ES-I3 (cell line): ENCODE results near the gene STPG4.
"Not testable (repeated sequence)": the region's sequence is repeated elsewhere in the genome, so short reads cannot be mapped to it uniquely, and the experiment has no call there.

Source experiments
- H3K36me3 ChIP-seq: 2 replicates; pipeline ENCODE4 v1.6.1; 2013; ENCODE audit warnings: mild to moderate bottlenecking, low read length, control low read depth, moderate library complexity; ENCODE audit not compliant: insufficient read depth
- H3K4me1 ChIP-seq: 2 replicates; pipeline ENCODE4 v1.6.1; 2013; ENCODE audit warnings: mild to moderate bottlenecking, control low read depth, low read length; ENCODE audit not compliant: insufficient read depth
- H3K9ac ChIP-seq: 2 replicates; pipeline ENCODE4 v1.6.1; 2013; ENCODE audit warnings: low read depth, mild to moderate bottlenecking, low read length, moderate library complexity
- H3K9me3 ChIP-seq: 2 replicates; pipeline ENCODE4 v1.6.1; 2013; ENCODE audit warnings: mild to moderate bottlenecking, low read length, moderate library complexity; ENCODE audit not compliant: control insufficient read depth, insufficient read depth

STPG4 gene

DNA sequence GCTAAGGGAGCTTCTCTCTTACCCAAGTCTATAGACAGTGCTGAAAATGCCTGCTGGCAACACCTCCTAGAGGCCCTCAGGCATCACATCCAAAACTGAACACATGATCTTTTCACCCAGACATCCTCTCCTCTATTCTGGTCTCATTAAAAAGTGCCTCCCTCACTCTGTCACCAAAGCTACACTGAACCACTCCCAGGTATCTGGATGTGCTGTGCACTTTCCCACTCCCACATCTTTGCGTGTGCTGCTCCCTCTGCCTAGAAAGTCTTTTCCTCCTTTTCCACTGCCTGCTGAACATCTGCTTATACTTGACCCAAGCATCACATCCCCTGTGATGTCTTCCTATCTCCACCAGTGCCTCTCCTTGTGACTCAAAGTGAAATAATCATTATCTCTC, 26.1 kb upstream of the STPG4 start:
- Histone ChIP-seq H3K9ac (no peak overlapping the region), H3K9me3 (no peaks in the 10 kb centered on the region), H3K36me3 (no peaks in the 10 kb centered on the region), H3K4me1 (peaks cover 24% of the 10 kb centered on the region)

DNA sequence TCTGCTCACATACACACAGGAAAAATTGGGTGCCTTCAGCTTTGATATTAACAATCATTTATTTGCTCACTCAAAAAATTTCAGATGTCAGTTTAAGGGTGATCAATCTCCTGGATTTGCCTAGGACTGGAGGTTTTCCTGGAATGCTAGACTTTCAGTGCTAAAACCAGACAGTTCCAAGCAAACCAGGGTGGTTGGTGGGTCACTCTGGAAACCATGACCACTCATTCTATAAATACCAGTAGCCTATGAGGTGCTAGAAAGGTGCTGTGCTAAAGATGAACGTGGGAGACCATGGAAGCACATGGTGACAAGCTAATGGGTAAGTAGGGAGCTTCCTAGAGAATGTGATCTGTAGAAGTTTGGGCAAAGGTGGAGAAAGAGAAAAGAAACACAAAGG, 25.4 kb upstream of the STPG4 start:
- Histone ChIP-seq H3K9ac (no peak overlapping the region), H3K36me3 (no peaks in the 10 kb centered on the region), H3K9me3 (no peaks in the 10 kb centered on the region), H3K4me1 (peaks cover 24% of the 10 kb centered on the region)

DNA sequence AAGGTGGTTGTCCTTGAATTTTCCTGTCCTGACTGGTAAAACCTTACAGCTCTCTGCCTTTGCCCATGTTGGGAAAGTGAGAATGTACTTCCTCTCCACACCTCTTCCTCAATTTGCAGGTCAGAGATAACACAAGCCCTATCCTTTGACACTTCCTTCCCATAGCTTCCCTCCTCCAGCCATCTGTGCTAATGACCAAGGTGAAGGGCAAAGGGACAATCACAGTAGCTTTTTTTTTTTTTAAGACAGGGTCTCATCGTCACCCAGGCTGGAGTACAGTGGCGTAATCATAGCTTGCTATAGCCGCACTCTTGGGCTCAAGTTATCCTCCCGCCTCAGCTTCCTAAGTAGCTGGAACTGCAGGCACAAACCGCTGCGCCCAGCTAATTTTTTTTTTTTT, 24.3 kb upstream of the STPG4 start:
- H3K9ac ChIP-seq, result no peak overlapping the region

DNA sequence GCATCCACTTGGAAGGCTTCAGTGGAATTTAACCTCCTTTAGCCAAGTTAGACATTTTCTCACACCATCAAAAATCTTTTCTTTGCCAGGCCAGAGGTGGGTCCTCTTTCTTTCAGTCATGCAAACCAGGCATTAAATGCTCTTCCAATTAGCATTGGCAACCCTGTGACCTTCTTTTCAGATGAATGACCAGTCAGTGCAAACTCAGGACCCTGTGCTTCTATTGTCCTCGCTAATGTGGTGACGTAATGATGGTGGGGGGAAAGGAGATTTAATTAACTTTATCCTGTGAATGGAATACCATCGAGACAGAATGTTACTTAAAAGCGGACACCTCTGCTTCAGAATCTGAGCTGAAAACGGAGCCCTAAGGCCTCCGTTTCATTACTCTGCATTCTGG, 23.2 kb upstream of the STPG4 start:
- no peaks in the 10 kb centered on the region for H3K36me3 ChIP-seq
- H3K9ac ChIP-seq, result no peak overlapping the region
- H3K4me1 ChIP-seq, result peaks cover 35% of the 10 kb centered on the region
- no peaks in the 10 kb centered on the region for H3K9me3 ChIP-seq

More for the DNA sequence above, 24.3 kb upstream of the STPG4 start:
- Histone ChIP-seq H3K4me1 (peaks cover 26% of the 10 kb centered on the region), H3K36me3 (no peaks in the 10 kb centered on the region), H3K9me3 (no peaks in the 10 kb centered on the region)

DNA sequence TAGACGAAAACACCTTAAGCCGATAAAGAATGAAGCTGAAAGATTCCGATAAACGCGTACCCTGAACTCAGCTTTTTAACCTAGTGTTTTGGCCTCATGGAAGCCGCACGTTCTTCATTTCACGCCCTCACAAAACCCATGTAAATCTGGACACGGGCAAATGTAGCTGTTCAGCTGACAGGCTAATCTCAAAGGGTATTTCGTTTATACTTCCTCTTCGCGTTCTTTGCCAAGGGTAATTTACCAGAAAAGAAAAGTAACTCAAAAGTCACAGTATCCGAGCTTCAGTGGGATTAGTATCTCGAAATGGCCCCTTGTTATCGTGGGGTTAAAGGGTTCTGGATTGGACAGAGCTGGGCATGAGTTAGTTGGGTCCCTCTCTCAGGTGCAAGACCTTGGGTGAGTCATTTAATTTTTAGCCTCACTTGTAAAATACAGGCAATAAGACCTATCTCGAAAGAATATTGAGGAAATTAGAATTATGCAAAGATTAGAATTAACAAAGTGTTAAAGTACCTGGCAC, 22.0 kb upstream of the STPG4 start:
- Histone ChIP-seq H3K9ac (peak overlapping the region; percentile 97), H3K4me1 (peaks cover 42% of the 10 kb centered on the region), H3K9me3 (no peaks in the 10 kb centered on the region), H3K36me3 (no peaks in the 10 kb centered on the region)

DNA sequence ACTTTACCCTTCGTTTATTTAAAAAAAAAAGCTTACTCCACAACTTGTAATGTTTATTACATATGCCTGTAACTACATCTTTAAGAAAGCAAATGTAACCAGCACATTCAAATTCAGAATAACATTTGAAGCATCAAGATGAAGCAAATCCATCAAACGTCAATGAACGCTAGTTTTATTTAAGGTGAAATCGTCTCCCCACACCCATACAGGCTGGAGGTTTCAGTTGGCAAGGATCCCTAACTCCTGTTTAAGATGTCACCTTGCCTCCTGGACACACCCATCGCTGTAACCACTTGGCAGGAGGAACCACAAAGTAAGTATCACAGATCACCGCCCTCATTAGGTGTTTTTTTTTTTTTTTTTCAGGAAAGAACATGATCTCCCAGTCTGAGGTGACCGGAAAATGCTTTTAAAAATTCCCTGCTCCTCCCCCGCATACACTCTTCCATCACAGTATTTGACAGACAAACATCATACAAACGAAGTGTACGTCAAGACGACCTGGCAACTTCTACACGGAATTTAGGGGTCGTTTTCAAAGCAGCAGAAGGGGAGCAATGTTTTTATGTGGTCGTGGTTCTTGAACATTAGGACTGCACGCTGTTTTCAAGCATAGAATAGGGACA, 19.7 kb upstream of the STPG4 start:
- H3K4me1 ChIP-seq, result peaks cover 42% of the 10 kb centered on the region
- no peaks in the 10 kb centered on the region for H3K9me3 ChIP-seq
- H3K9ac ChIP-seq, result peak overlapping the region; percentile 97
- H3K36me3 ChIP-seq, result no peaks in the 10 kb centered on the region; the same call in 1 of the 2 replicates

DNA sequence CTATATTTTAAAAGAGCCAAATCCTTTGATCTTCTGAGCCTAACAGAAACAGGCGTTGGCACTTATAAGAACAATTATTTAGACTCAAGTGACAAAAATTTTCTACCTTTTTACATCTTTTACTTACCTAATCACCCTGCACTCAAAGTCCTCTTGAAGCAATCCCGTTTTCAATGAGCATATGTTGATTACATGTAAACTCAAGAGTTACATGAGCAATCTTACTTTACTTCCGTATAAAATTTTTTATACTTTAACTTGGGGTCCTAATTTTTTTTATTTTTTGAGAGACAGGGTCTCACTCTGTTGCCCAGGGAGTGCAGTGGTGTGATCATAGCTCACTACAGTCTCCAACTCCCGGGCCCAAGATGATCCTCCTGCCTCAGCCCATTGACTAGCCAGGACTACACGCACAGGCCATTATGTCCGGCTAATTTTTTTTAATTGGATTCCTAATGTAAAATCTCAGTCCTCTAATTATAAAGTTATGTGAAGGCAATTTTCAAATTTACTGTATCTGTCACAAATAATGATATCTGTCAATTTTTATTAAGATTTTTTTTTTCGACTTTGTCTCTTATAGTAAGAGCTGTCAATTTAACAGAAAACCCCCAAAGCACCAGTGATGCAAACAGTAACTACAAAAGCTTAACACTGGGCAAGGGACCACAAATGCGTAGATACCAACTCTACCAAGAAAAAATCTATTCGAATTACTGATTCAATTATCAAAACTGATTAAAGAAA, 19.1 kb upstream of the STPG4 start:
- H3K4me1 ChIP-seq, result peaks cover 39% of the 10 kb centered on the region
- no peaks in the 10 kb centered on the region for H3K9me3 ChIP-seq
- peaks cover 2% of the 10 kb centered on the region for H3K36me3 ChIP-seq
- H3K9ac ChIP-seq, result peak overlapping the region; percentile 97; the same call in 1 of the 2 replicates

DNA sequence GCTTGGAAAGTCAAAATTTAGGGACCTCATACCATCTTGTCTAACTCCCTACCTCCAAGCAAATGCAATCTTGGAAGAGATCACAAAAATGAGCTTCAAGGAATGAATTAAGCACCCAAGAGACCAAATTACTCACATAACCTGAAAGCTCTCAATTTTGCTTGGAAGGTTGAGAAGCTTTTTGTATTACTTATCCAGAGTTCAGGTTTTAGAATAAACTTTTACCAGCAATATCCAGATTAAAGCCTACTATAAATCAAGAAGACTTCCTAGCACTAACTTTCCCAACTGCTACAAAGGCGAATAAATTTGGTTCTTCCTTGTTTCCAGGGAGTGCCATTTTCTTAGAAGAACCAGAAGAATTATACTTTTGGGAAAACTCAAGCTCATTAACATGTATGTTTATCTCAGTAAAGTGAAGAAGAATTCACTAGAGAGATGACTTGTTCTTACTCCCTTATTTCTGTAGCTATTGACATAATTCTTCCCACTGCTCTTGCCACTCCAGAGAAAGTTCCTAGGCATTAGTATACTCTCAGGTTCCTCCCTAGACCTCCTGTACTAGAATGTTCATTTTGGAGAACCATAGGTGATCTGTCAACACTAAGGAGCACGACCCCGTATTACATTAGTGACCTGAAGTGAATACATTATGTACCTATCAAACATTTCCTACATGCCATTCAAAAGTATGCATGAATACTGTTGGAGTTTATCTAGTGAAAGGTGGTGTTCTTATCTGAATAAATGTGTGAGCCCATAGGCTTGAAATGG, 18.0 kb upstream of the STPG4 start:
- Histone ChIP-seq H3K9ac (peak overlapping the region; percentile 16; the same call in 1 of the 2 replicates), H3K36me3 (peaks cover 2% of the 10 kb centered on the region), H3K4me1 (peaks cover 30% of the 10 kb centered on the region)

DNA sequence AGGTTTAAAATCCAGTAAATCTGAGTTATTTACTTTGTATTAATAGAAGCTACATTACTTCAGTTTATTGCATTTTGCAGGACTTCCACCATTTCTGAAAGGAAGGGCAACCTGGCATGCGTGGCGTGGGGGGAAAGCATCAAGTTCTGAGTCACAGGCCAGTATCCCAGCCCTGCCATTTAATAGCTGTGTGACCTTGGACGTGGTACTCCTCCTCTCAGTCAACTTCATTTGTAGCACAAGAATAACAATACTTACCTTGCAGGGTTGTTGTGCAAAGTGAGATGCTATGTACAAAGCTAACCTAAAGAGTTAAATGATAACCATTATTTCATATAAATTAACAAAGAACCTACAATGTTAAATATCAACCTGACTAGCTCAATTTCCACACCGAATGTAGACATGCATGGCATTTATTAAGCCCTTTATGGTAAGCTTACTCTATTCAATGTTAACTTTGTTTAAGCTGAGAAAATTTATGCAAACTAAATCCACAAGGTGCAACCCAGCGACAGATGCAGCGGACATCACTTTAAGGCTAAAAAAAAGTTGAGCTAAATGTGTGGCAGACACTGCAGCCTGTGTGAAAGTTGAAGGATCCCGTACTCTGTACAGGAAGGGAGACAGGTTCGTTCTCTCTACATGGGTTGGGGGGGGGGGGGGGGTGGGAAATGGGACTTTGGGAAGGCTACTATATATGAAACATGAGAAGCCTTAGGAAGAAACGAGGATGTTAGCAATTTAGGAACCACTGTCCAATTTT, 17.2 kb upstream of the STPG4 start:
- Histone ChIP-seq H3K9ac (no peak overlapping the region), H3K9me3 (no peaks in the 10 kb centered on the region), H3K36me3 (peaks cover 2% of the 10 kb centered on the region), H3K4me1 (peaks cover 22% of the 10 kb centered on the region; the same call in 1 of the 2 replicates)

More for the DNA sequence above, 18.0 kb upstream of the STPG4 start:
- no peaks in the 10 kb centered on the region for H3K9me3 ChIP-seq

DNA sequence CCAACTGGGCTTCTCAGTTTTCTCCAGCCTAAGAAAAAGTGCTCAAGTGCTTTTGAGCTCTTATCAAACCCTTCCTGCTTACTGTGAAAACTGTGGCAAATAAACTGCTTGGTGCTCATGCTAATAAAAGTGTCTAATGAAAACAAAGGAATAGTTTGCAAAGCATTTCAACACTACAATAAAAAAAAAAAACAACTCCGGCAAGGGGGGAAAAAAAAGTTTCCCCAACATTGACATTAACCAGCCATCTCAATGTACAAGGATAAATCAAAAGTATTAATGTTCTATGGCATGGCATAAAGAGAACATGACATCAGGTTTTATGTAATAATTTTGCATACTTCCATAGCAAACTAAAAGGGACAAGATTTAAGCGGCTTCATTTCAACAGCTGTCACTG, 14.7 kb upstream of the STPG4 start:
- Histone ChIP-seq H3K4me1 (peaks cover 22% of the 10 kb centered on the region; the same call in 1 of the 2 replicates), H3K9me3 (no peaks in the 10 kb centered on the region), H3K36me3 (peaks cover 2% of the 10 kb centered on the region), H3K9ac (no peak overlapping the region)

DNA sequence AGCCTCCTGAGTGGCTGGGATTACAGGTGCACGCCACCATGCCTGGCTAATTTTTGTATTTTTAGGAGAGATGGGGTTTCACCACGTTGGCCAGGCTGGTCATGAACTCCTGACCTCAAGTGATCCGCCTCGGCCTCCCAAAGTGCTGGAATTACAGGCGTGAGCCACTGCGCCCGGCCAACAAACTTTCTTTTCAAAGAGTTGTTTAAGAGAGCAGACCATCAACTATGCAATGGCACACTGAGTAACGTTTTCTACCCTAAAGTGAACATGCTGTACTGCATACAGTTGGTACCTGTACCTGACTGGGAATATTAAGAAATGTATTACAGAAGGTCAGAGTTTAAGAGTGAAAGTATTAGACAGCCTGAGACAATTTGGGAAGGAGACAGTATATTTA, 13.8 kb upstream of the STPG4 start:
- H3K4me1 ChIP-seq, result peaks cover 17% of the 10 kb centered on the region; the same call in 1 of the 2 replicates
- not testable (repeated sequence) for H3K9me3 ChIP-seq, H3K9ac ChIP-seq, H3K36me3 ChIP-seq

DNA sequence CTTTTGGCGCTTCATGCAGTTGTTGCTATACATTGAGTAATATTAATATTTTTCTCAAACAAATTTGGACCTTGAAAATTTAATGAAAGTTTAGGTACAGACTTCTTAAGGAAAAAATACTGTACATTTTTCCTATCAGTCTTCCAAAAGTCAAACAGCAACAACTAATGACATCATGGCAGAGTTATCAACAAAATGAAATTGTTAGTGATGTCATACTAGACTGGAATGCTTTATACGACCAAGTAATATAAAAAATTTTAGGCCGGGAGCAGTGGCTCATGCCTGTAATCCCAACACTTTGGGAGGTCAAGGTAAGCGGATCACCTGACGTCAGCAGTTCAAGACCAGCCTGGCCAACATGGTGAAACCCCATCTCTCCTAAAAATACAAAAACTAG, 12.0 kb upstream of the STPG4 start:
- peaks cover 2% of the 10 kb centered on the region for H3K36me3 ChIP-seq
- H3K4me1 ChIP-seq, result peaks cover 4% of the 10 kb centered on the region; the same call in 1 of the 2 replicates
- H3K9ac ChIP-seq, result no peak overlapping the region
- no peaks in the 10 kb centered on the region for H3K9me3 ChIP-seq

DNA sequence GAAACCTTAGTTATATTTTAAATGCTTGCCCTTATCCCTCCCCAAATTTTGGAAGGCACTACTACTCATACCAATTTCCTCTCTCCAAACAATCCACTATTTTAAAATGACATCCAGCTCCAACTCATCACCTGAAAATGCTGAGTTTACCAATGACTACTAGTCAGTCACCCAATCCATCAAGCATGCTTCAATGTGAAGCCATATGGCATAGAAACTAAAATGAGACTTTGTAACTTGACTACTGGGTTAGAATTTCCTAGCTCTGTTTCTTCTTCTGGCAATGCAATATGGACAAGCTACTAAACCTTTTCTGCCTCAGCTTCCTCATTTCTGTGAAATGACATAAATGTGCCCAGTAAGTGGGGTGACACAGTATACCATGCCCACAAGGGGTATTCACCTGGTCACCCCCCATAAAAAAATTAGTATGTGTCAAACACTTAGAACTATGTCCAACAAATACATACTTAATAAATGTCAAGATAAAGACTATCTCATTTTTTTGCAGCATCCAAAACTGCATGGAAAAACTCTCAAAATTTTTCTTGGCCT, 10.0 kb upstream of the STPG4 start:
- Histone ChIP-seq H3K9ac (no peak overlapping the region), H3K36me3 (peaks cover 9% of the 10 kb centered on the region), H3K9me3 (no peaks in the 10 kb centered on the region), H3K4me1 (0 out of 2 replicates have a peak, but pooled peaks cover 4% of the 10 kb centered on the region)
